Parathyroid adenoma (tissue), 2 donors: ENCODE data around the gene TMEM198.
A peak's percentile ranks its signal among the peaks of the same experiment; 100 is the strongest.

Experiments
- H2AFZ ChIP-seq: fragments of 300-600 bp; sonication (generic); one replicate; pipeline ENCODE4 v1.7.0; 2017; ENCODE audit warnings: antibody characterized with exemption, mild to moderate bottlenecking
- H3K27ac ChIP-seq: fragments of 300-600 bp; sonication (generic); one replicate; pipeline ENCODE4 v1.7.0; 2017
- H3K27me3 ChIP-seq: fragments of 300-600 bp; sonication (generic); one replicate; pipeline ENCODE4 v1.7.0; 2017; ENCODE audit warnings: low read length; ENCODE audit not compliant: control insufficient read depth, insufficient read depth
- H3K36me3 ChIP-seq: fragments of 300-600 bp; sonication (generic); one replicate; pipeline ENCODE4 v1.7.0; 2017; ENCODE audit warnings: low read length; ENCODE audit not compliant: control insufficient read depth, insufficient read depth
- H3K4me1 ChIP-seq: fragments of 300-600 bp; sonication (generic); one replicate; pipeline ENCODE4 v1.7.0; 2017; ENCODE audit warnings: control low read depth
- H3K4me2 ChIP-seq: fragments of 300-600 bp; sonication (generic); one replicate; pipeline ENCODE4 v1.7.0; 2017; ENCODE audit warnings: low read length
- H3K4me3 ChIP-seq: fragments of 300-600 bp; sonication (generic); one replicate; pipeline ENCODE4 v1.7.0; 2017; ENCODE audit warnings: low read depth, low read length
- H3K79me2 ChIP-seq: fragments of 300-600 bp; sonication (generic); one replicate; pipeline ENCODE4 v1.7.0; 2017; ENCODE audit warnings: control low read depth
- H3K9ac ChIP-seq: fragments of 300-600 bp; sonication (generic); one replicate; pipeline ENCODE4 v1.7.0; 2017; ENCODE audit warnings: mild to moderate bottlenecking
- H3K9me3 ChIP-seq: fragments of 300-600 bp; sonication (generic); one replicate; pipeline ENCODE4 v1.7.0; 2017; ENCODE audit warnings: low read length; ENCODE audit not compliant: control insufficient read depth
- TF ChIP-seq, protein P1 (sequence below): fragments of 300-600 bp; sonication (generic); IDR thresholded peaks from one replicate; pipeline ENCODE4 v1.7.0; 2017; ENCODE audit warnings: antibody characterized with exemption, mild to moderate bottlenecking
- donor health status: primary hyperparathyroidism.

The TMEM198 gene

DNA sequence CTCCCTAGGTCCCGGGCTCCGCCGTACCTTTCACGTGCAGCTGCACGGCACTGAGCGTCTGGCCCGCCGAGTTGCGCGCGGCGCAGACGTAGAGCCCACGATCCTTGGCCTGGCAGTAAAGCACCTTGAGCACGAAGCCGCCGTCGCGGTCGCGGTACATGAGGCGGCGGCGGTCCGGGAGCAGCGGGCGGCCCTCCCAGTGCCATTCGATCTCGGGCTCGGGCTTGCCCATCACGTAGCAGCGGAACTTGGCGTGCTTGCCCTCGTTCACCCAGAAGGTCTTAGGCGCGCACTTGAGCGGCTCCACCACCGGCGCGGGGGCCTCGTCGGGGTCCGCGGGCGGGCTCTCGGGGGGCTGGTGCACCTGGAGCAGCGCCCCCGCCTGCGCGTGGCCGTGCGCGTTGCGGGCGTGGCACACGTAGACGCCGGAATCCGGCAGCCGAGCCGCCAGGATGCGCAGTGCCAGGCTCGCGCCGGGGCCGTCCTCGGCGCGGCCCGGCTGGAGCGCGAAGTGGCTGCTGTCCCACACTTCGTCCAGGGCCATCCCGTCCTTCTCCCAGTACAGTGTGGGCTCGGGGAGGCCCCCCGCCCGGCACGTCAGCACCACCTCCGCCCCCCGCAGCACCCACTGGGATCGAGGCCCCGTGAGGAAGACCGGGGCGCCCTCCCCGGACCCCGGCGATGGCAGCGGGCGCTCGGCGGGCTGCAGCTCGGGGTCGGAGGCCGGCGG lies 26.5 kb downstream of the TMEM198 start:
- Histone ChIP-seq H3K4me1 (peaks cover 2% of the 10 kb centered on the region), H3K9ac (no peak overlapping the region), H2AFZ (peak overlapping the region; percentile 100), H3K27me3 (no peaks in the 10 kb centered on the region), H3K79me2 (no peaks in the 10 kb centered on the region), H3K9me3 (no peaks in the 10 kb centered on the region), H3K27ac (no peak overlapping the region), H3K4me3 (peak overlapping the region; percentile 66), H3K36me3 (no peaks in the 10 kb centered on the region), H3K4me2 (peak overlapping the region; percentile 83)
- TF ChIP-seq, protein P1, sequence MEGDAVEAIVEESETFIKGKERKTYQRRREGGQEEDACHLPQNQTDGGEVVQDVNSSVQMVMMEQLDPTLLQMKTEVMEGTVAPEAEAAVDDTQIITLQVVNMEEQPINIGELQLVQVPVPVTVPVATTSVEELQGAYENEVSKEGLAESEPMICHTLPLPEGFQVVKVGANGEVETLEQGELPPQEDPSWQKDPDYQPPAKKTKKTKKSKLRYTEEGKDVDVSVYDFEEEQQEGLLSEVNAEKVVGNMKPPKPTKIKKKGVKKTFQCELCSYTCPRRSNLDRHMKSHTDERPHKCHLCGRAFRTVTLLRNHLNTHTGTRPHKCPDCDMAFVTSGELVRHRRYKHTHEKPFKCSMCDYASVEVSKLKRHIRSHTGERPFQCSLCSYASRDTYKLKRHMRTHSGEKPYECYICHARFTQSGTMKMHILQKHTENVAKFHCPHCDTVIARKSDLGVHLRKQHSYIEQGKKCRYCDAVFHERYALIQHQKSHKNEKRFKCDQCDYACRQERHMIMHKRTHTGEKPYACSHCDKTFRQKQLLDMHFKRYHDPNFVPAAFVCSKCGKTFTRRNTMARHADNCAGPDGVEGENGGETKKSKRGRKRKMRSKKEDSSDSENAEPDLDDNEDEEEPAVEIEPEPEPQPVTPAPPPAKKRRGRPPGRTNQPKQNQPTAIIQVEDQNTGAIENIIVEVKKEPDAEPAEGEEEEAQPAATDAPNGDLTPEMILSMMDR: peak; percentile 12

- peak overlapping the region; percentile 67 for H3K27ac ChIP-seq
- H3K4me3 ChIP-seq: peak overlapping the region; percentile 66
- peaks cover 2% of the 10 kb centered on the region for H3K4me1 ChIP-seq
- no peaks in the 10 kb centered on the region for H3K36me3 ChIP-seq
- peak overlapping the region; percentile 83 for H3K4me2 ChIP-seq
- H3K9ac ChIP-seq: no peak overlapping the region
- no peaks in the 10 kb centered on the region for H3K9me3 ChIP-seq
- no peaks in the 10 kb centered on the region for H3K27me3 ChIP-seq
- H2AFZ ChIP-seq: peak overlapping the region; percentile 100
- no peaks in the 10 kb centered on the region for H3K79me2 ChIP-seq
- TF ChIP-seq, protein P1: no peak
Observed at GRCh38 chr2:219570924-219571310, 27.1 kb downstream of the TMEM198 start.

- peak within 1 kb of the TSS; percentile 77 for H3K9ac ChIP-seq
- peak within 1 kb of the TSS; percentile 67 for H3K27ac ChIP-seq
Observed at GRCh38 chr2:219571311-219572236, 27.7 kb downstream of the TMEM198 start, which contains the start of gene OBSL1. OBSL1 (minus strand) TSS chr2:219571539; CDS start chr2:219571232, 307 bp downstream.

GRCh38 chr2:219572237-219573001 lies 28.6 kb downstream of the TMEM198 start, which contains the start of gene INHA:
INHA (plus strand) TSS chr2:219572310; CDS start chr2:219572375, 65 bp downstream.
- Histone ChIP-seq H3K79me2 (no peaks in the 10 kb centered on the region), H3K27me3 (no peaks in the 10 kb centered on the region), H3K27ac (peak within 1 kb of the TSS; percentile 67), H3K4me2 (peak within 1 kb of the TSS; percentile 82), H3K9me3 (no peaks in the 10 kb centered on the region), H3K4me1 (peaks cover 2% of the 10 kb centered on the region), H3K36me3 (no peaks in the 10 kb centered on the region), H3K9ac (peak within 1 kb of the TSS; percentile 77), H3K4me3 (peak within 1 kb of the TSS; percentile 66), H2AFZ (peak within 1 kb of the TSS; percentile 100)
- TF ChIP-seq, protein P1: no peak

More at GRCh38 chr2:219571311-219572236, 27.7 kb downstream of the TMEM198 start, which contains the start of gene OBSL1:
- peak within 1 kb of the TSS; percentile 66 for H3K4me3 ChIP-seq
- H3K79me2 ChIP-seq: no peaks in the 10 kb centered on the region
- no peaks in the 10 kb centered on the region for H3K9me3 ChIP-seq
- H2AFZ ChIP-seq: peak within 1 kb of the TSS; percentile 100
- H3K36me3 ChIP-seq: no peaks in the 10 kb centered on the region
- H3K4me1 ChIP-seq: peaks cover 2% of the 10 kb centered on the region
- TF ChIP-seq, protein P1: no peak
- no peaks in the 10 kb centered on the region for H3K27me3 ChIP-seq
- H3K4me2 ChIP-seq: peak within 1 kb of the TSS; percentile 83
